ENCODE data around the gene RIPOR3. TPM values are rescaled to one million over a fixed set of nuclear protein-coding genes. Genes with fewer than 3 reads are reported as not detected.

The RIPOR3 gene
- polyA plus RNA-seq, 1 of the 3 experiments (the other 2 are of a cell fraction), result 1.2 TPM

DNA sequence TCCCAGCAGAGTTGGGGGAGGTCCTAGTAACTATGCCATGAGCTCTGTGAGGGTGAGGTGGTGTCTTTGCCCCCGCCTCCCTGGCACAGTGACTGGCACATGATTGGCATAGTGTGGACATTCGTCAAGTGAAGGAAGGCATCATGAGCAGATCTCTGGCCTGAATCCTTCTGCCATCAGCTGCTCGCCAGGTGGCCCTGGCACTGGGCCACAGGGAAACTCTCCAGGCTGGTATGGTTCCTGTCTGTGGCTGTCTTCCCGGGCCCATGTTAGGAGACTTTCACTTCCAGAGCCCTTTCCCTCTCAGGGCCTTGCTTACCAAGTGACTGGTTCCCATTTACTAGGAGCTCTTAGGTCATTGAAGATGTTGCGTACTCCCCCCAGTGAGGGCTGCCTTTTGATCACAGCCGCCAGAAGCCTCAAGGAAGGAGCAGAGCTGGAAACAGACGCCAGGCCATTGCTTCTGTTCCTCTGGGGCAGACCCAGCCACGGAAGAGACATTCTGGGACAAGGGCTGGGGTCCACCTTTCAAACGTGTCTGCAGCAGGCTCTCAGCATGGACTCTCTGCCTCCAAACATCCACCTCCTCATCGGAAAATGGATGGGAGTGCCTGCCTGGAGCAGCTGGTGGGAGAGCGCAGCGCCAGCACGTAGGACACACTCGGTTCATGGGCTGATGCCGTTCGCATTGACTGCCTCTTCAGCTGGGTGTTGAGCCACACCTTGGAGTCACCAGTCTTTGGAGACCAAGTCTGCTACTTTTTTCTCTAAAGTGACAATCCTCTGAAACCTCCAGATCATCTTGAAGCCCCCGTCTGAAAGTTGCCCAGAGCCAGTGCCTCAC, 113.9 kb downstream of the RIPOR3 start:
- Histone ChIP-seq H3K79me2 (ENCODE audit: insufficient read depth) (peaks cover 10% of the 10 kb centered on the region; the same call in 1 of the 2 replicates), H3K9me2 (no peaks in the 10 kb centered on the region), H3K9ac (no peak overlapping the region), H4K20me1 (ENCODE audit: insufficient read depth) (peaks cover 19% of the 10 kb centered on the region), H3K4me2 (no peak overlapping the region), H2AFZ (ENCODE audit: low read depth) (no peak overlapping the region), H3K9me3 (no peaks in the 10 kb centered on the region), H3K4me1 (ENCODE audit: control insufficient read depth in 1 of 2, insufficient read depth in 2 of 2, low read depth in 1 of 2, low read length in 1 of 2) (peaks cover 12 to 39% of the 10 kb centered on the region in 2 experiments), H3K27me3 (ENCODE audit: insufficient read depth) (no peaks in the 10 kb centered on the region), H3K36me3 (replicated peaks in 1 of 2; ENCODE audit: control insufficient read depth in 1 of 2, insufficient read depth in 2 of 2, low read length in 1 of 2) (peaks cover 48 to 60% of the 10 kb centered on the region in 2 experiments), H3K4me3 (ENCODE audit: low read depth in 2 of 2, low read length in 1 of 2) (no peak overlapping the region; a peak in 1 of 4 replicates), H3F3A (replicated peaks; ENCODE audit: insufficient read depth) (peaks cover 9% of the 10 kb centered on the region), H3K27ac (ENCODE audit: low read depth in 2 of 2, low read length in 1 of 2) (peak overlapping the region in 1 of 2 experiments; percentile 53; a peak in 2 of 4 replicates)
- POLR2A ChIA-PET, result interaction anchor here (0.5 kb wide), 1 partner anchor 39 kb away, joined by 3 read pairs; no protein-coding TSS in a partner anchor
- 74% methylated on average over 9 of the region's 17 CpGs for WGBS (ENCODE audit: low lambda C conversion rate)
- CTCF ChIA-PET, result interaction anchor here (0.7 to 10.6 kb wide), 11 partner anchors 8 to 399 kb away, joined by 3 to 108 read pairs (median 5); partner anchors contain the start of gene CEBPB
- peak; percentile 74 for DNase-seq
- no peak for TF ChIP-seq POLR2AphosphoS5 (IDR thresholded peaks at IDR 0.05; ENCODE audit: low read depth, low read length)
- no peak for TF ChIP-seq TAF1 (IDR thresholded peaks at IDR 0.05; ENCODE audit: borderline replicate concordance, low read depth, low read length)
- TF ChIP-seq, protein P1, sequence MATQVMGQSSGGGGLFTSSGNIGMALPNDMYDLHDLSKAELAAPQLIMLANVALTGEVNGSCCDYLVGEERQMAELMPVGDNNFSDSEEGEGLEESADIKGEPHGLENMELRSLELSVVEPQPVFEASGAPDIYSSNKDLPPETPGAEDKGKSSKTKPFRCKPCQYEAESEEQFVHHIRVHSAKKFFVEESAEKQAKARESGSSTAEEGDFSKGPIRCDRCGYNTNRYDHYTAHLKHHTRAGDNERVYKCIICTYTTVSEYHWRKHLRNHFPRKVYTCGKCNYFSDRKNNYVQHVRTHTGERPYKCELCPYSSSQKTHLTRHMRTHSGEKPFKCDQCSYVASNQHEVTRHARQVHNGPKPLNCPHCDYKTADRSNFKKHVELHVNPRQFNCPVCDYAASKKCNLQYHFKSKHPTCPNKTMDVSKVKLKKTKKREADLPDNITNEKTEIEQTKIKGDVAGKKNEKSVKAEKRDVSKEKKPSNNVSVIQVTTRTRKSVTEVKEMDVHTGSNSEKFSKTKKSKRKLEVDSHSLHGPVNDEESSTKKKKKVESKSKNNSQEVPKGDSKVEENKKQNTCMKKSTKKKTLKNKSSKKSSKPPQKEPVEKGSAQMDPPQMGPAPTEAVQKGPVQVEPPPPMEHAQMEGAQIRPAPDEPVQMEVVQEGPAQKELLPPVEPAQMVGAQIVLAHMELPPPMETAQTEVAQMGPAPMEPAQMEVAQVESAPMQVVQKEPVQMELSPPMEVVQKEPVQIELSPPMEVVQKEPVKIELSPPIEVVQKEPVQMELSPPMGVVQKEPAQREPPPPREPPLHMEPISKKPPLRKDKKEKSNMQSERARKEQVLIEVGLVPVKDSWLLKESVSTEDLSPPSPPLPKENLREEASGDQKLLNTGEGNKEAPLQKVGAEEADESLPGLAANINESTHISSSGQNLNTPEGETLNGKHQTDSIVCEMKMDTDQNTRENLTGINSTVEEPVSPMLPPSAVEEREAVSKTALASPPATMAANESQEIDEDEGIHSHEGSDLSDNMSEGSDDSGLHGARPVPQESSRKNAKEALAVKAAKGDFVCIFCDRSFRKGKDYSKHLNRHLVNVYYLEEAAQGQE (IDR thresholded peaks at IDR 0.05; ENCODE audit: low read depth, low read length), result no peak
- TF ChIP-seq, protein P2, sequence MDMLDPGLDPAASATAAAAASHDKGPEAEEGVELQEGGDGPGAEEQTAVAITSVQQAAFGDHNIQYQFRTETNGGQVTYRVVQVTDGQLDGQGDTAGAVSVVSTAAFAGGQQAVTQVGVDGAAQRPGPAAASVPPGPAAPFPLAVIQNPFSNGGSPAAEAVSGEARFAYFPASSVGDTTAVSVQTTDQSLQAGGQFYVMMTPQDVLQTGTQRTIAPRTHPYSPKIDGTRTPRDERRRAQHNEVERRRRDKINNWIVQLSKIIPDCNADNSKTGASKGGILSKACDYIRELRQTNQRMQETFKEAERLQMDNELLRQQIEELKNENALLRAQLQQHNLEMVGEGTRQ (IDR thresholded peaks at IDR 0.05; ENCODE audit: borderline replicate concordance, low read depth, low read length), result no peak
- no peak for TF ChIP-seq SMC3 (IDR thresholded peaks at IDR 0.05; ENCODE audit: low read depth, low read length)
- TF ChIP-seq GABPA (IDR thresholded peaks at IDR 0.05; ENCODE audit: low read depth), result no peak
- TF ChIP-seq FOXM1 (IDR thresholded peaks at IDR 0.05; ENCODE audit: low read depth), result no peak
- TF ChIP-seq MEF2A (IDR thresholded peaks at IDR 0.05; ENCODE audit: borderline replicate concordance, low read depth), result no peak
- TF ChIP-seq, protein P3, sequence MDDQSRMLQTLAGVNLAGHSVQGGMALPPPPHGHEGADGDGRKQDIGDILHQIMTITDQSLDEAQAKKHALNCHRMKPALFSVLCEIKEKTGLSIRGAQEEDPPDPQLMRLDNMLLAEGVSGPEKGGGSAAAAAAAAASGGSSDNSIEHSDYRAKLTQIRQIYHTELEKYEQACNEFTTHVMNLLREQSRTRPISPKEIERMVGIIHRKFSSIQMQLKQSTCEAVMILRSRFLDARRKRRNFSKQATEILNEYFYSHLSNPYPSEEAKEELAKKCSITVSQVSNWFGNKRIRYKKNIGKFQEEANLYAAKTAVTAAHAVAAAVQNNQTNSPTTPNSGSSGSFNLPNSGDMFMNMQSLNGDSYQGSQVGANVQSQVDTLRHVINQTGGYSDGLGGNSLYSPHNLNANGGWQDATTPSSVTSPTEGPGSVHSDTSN (IDR thresholded peaks at IDR 0.05), result no peak
- no peak for TF ChIP-seq TEAD4 (IDR thresholded peaks at IDR 0.05; ENCODE audit: borderline replicate concordance, insufficient read depth)
- TF ChIP-seq RAD21 (IDR thresholded peaks at IDR 0.05; ENCODE audit: low read length), result no peak
- TF ChIP-seq TCF12 (IDR thresholded peaks at IDR 0.05), result peak; percentile 65
- TF ChIP-seq NRF1 (IDR thresholded peaks at IDR 0.05; ENCODE audit: low read depth, low read length), result no peak
- no peak for TF ChIP-seq EZH2phosphoT487 (IDR thresholded peaks at IDR 0.05; ENCODE audit: borderline replicate concordance, low read depth)
- peak; percentile 43; the same call in 1 of the 2 replicates for TF ChIP-seq FOXJ3 (CRISPR knock-in tag; IDR thresholded peaks at IDR 0.05)
- TF ChIP-seq YY1 (IDR thresholded peaks at IDR 0.05; ENCODE audit: low read depth), result no peak
- peak; percentile 73; the same call in 1 of the 2 replicates for TF ChIP-seq RCOR1 (IDR thresholded peaks at IDR 0.05; ENCODE audit: low read length)
- TF ChIP-seq CHD2 (IDR thresholded peaks at IDR 0.05; ENCODE audit: low read length, partially characterized antibody), result peak; percentile 70
- TF ChIP-seq, protein P4, sequence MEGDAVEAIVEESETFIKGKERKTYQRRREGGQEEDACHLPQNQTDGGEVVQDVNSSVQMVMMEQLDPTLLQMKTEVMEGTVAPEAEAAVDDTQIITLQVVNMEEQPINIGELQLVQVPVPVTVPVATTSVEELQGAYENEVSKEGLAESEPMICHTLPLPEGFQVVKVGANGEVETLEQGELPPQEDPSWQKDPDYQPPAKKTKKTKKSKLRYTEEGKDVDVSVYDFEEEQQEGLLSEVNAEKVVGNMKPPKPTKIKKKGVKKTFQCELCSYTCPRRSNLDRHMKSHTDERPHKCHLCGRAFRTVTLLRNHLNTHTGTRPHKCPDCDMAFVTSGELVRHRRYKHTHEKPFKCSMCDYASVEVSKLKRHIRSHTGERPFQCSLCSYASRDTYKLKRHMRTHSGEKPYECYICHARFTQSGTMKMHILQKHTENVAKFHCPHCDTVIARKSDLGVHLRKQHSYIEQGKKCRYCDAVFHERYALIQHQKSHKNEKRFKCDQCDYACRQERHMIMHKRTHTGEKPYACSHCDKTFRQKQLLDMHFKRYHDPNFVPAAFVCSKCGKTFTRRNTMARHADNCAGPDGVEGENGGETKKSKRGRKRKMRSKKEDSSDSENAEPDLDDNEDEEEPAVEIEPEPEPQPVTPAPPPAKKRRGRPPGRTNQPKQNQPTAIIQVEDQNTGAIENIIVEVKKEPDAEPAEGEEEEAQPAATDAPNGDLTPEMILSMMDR (IDR thresholded peaks at IDR 0.05), result no peak
- peak; percentile 53; the same call in 1 of the 2 replicates for TF ChIP-seq MXI1 (IDR thresholded peaks at IDR 0.05; ENCODE audit: low read depth, low read length)
- TF ChIP-seq, protein P5, sequence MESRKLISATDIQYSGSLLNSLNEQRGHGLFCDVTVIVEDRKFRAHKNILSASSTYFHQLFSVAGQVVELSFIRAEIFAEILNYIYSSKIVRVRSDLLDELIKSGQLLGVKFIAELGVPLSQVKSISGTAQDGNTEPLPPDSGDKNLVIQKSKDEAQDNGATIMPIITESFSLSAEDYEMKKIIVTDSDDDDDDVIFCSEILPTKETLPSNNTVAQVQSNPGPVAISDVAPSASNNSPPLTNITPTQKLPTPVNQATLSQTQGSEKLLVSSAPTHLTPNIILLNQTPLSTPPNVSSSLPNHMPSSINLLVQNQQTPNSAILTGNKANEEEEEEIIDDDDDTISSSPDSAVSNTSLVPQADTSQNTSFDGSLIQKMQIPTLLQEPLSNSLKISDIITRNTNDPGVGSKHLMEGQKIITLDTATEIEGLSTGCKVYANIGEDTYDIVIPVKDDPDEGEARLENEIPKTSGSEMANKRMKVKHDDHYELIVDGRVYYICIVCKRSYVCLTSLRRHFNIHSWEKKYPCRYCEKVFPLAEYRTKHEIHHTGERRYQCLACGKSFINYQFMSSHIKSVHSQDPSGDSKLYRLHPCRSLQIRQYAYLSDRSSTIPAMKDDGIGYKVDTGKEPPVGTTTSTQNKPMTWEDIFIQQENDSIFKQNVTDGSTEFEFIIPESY (IDR thresholded peaks at IDR 0.05; ENCODE audit: borderline replicate concordance, low read depth), result no peak
- no peak for TF ChIP-seq RFX5 (IDR thresholded peaks at IDR 0.05; ENCODE audit: low read length)
- TF ChIP-seq GATA2 (CRISPR knock-in tag; IDR thresholded peaks at IDR 0.05), result peak; percentile 24; the same call in 1 of the 2 replicates

All from SK-N-SH (cell line).